Measurements from ENCODE around the gene OR5K1.
A peak's percentile ranks its signal among the peaks of the same experiment; 100 is the strongest.

The OR5K1 gene

DNA sequence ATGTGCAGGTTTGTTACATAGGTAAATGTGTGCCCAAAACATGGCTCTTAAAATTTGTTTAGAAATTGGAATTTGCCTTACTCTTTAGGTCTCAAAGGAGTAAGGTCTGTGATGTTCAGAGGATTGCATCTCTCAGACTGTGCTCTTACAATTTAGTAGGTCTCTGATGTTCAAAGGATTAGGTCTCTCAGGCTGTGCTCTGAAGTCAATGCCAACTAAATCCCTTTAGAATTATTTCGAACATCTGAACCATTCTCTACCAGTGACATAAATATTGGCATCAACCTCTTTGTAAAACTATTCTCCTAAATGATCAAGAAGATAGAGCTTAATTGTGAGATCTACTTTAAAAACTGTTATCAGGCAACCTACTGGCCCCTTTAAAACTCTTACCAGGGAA, at the start of gene OR5K1:
Gene OR5K1, plus strand, starts transcription at position 301 of the 400 bp plus-strand sequence. CDS start 6,376 bp downstream, outside the sequence.
- ATAC-seq (no peak), DNase-seq (no peak)

DNA sequence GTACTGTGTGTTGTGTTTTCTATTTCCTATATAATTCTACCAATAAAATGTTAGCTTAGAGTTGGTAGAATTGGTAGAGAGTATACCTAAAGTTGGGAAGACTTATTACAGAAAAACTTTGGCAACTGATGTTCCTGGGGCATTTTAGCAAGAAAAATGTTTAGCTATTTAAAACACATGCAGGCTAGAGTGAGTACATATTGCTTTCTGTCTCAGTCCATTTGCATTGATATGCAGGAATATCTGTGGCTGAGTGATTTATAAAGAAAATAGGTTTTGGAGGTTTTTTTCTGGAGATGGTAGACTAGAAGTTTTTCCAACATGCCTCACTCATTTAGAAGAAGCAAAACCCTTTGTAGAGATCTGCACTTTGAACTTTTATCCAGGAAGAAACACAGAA, 30.4 kb upstream of the OR5K1 start:
- ATAC-seq (no peak), DNase-seq (no peak)

DNA sequence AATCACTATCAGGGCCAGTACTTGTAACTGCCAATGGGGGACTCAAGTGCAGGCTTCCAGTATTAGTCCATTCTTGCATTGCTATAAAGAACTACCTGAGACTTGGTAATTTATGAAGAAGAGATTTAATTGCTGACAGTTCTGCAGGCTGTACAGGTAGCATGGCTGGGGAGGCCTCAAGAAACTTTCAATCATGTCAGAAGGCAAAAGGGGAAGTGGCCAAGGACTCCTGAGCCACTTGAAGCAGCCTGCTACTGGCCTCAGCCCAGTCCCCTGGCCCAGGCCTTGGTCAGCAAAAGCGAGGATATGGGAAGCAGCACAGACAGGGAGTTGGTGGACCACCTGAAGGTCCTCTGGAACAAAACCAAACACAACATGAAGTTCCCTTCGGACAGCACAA, 29.2 kb upstream of the OR5K1 start:
- DNase-seq (no peak), ATAC-seq (no peak)

DNA sequence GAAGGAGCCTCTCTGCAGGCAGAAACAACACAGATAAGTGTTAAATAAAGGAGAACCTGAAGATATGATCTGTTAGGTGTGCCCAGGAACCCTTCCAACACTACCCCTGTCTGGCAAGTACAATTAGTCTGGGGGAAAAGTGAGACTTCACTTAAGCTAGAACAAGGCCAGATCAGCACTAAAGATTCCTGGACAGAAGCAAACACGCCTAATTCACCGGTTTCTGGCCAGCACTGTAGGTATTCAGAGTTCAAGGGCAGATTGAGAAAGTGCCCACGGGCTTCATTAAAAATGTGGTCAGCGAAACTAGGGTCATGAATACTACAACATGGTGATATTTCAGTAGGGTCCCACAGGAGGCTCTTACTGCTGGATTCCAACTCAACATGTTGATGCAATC, 28.6 kb upstream of the OR5K1 start:
- ATAC-seq, result no peak
- DNase-seq, result no peak

DNA sequence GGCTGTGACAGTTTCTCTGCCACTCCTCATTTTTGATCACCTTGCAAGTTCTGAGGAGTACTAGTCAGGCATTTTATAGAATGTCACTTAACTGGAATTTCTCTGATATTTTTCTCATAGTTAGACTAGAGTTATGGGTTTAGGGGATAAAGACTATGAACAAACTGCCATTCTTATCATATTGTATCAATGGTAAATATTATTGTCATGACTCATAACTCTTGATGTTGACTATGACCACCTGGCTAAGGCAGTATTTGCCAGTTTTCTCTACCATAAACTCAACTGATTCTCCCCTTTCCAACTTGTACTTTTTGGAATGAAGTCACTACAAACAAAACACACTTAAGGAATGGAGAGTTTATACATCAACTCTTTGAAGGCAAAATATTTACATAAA, 22.7 kb upstream of the OR5K1 start:
- DNase-seq (no peak), ATAC-seq (no peak)

DNA sequence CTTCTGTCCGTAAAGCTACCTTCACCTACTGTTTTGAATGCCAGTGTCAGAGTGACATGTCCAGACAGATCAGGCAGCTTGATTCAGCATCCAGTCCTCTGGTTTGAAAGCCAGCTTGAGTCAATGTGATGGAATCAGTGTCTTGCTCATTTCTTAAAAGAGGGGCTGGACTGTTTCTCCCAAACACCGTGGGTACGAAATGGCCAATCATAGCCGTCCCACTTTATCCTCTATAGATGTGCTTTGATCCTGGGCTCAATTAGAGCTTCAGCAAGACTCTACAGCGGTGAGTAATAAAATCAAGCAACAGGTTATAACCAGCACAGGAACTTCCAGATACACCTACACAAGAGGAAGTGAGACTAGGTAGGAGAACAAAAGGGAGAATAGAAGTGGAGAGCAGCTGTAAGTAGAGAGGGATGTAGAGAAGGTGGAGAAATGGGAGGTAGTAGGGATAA, 17.0 kb upstream of the OR5K1 start:
- DNase-seq (no peak), ATAC-seq (no peak)

DNA sequence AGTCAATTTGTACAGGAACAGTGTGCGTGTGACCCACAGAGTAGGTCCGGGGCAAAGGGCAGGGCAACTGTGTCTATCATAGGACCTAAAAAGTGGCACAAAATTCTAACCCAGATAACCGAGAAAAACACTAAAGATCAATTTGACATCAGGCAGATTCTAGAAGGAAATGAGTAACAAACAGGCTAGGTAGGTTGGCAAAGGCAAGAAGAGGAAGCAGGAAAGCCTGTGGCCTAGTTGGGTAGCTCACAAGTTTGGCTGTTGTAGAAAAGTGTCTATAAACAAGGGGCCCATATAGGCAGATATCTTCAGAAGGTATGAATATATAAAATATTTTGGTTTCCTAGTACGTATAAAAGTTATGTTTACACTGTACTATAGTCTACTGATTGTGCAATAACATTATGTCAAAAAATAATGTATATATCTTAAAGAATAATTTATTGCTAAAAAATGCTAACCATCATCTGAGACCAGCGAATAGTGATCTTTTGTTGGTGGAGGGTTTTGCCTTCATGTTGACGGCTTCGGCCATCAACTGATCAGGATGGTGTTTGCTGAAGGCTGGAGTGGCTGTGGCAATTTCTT, 13.3 kb upstream of the OR5K1 start:
- DNase-seq (no peak), ATAC-seq (no peak)

DNA sequence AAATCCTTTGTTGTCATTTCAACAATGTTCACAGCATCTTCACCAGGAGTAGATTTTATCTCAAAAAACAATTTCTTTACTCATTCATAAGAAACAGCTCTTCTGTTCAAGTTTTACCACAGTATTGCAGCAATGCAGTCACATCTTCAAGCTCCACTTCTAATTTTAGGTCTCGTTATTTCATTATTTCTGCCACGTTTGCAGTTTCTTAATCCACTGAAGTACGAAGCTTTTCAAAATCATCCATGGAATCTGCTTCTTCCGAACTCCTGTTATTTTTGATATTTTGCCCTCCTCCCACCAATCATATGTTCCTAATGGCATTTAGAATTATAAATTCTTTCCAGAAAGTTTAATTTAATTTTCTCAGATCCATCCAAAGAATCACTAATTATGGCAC, 12.6 kb upstream of the OR5K1 start:
- no peak for DNase-seq

DNA sequence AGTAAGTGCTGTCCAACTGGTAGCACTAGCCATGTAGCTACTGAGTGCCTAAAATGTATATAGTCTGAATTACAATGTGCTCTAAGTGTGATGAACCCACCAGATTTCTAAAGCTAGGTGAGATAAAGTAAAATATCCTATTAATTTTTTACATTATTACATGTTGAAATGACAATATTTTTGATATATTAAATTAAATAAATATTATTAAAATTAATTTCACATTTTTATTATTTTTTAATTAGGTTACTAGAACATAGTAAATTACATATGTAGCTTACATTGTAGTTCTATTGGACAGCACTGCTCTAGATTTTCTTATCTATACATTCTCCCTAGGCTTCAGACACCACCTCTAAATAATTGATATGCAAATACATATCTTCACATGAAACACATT, 9.2 kb upstream of the OR5K1 start:
- DNase-seq (no peak), ATAC-seq (no peak)

More for the DNA sequence above, 12.6 kb upstream of the OR5K1 start:
- no peak for ATAC-seq

DNA sequence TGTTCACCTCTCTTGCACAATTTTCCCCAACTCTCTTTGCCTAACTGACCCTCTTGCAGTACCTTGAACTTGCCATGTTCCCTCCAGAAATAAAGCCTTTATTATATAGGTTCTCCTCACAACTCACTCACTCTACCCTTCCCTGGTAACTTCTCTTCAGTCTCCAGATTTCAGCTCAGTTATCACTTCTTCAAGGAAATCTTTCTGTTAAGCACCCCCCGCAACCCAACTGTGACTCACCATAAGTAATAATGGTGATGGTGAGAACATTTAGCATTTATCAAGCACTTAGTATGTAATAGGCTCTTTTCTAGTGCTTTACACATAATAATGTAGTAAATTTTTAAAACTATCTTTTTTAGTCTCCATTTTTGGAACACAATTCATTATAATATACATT, 8.1 kb upstream of the OR5K1 start:
- DNase-seq (no peak), ATAC-seq (no peak)

DNA sequence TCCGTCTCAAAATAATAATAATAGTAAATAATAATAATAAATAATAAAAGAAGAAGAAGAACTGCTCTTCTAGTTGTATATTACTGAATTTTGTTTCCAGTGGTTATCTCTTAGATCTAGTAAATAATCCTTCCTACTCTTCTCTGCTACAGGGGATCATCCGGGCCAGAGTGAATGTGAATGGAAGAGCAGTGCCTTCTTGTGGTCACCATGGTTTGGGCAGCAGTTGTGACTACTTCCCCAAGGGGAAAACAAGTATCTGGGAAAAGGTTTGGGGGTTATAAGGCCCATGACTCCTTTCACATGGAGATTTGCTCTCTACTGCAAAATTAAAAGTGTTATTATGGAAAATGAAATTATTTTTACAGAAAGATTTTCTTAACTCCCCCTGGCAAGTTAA, 5.5 kb upstream of the OR5K1 start:
- DNase-seq (no peak), ATAC-seq (no peak)

DNA sequence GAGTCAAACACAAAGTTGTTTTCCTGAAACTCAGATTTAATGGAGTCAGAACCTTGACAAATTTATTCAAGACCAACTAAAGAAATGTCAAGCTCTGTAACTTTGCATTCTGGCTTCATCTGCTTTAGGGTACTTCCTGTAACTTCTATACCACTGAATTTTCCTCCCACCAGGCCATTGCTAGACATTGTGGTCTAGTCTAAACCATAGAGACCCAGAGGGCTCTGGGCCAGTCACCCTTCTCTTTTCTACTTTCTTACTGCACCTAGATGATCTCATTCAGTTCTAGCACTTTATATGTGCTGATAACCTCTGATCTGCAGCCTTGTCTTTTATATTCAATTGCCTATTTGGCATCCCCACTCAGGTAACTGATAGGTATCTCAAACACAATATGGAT, 2.8 kb upstream of the OR5K1 start:
- ATAC-seq (peak; percentile 28), DNase-seq (no peak)

DNA sequence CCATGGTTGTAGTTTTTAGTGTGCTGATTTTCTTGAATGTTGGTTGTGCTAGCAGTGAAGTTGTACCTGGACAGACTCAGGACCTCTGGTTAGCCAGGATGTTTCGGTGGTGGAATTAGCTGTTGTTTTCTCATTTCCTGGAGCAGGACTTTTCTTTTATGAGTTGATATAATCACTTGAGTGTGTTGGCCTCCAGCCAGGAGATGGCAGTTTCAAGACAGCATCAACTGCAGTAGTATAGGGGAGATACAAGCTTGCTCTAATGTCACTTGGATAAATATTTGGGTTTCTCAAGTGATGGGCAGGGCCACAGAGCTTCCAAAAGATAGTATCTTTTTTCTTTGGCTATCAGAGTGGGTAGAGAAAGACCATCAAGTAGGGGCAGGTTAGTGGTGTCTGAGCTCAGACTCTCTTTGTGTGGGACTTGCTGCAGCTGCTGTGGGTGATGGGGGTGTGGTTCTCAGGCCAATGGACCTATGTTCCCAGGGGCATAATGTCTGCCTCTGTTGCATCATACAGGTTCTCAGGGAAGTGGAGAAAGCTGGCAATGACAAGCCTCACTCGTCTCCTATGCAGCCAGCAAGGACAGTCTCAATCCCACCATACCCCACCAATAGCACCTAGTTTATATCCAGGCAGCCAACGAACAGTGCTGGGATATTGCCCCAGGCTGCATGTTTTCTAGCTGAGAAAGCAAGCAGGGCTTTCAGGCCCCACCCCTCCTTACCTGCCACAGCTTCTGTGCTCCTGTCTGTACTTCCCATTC, 19.9 kb downstream of the OR5K1 start:
- no peak for DNase-seq
- no peak for ATAC-seq

DNA sequence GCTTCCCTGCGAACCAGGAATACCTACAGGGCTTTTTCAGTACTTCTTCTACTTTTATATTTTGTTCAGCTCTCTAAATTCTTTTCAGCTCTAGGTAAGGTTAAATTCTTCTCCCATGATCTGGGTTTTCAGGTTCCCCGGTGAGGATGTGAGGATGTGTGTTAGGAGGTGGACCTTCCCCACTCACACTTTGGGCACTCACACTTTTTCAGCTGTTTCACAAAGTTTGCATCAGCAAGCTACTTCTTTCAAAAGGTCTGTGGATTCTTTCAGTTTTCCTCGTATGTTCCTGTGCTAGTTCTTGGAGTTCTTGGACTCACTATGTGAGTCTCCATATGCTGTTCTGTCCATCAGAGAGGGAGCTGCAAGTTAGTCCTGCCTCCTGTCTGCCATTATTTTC, 20.6 kb downstream of the OR5K1 start:
- no peak for DNase-seq
- no peak for ATAC-seq

DNA sequence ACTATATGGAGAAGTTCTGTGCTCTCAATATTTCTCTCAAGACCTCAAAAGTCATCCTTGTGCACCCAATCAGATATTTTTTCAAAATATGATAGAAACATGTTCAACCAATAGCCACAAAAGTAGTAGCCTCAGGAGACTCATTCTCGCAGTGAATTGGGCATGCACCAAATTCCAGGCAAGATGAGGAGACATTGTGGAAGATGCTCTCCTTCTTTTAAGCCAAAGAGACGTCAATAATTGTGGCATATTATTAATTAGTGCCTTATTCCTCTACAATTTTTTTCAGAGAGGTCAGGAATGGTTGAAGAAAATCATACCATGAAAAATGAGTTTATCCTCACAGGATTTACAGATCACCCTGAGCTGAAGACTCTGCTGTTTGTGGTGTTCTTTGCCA, 34.4 kb downstream of the OR5K1 start, which contains the start of gene OR5K2:
Gene OR5K2, plus strand, starts transcription at position 301 of the 400 bp plus-strand sequence. Its CDS starts 0 bp downstream, at position 301.
- no peak for DNase-seq

DNA sequence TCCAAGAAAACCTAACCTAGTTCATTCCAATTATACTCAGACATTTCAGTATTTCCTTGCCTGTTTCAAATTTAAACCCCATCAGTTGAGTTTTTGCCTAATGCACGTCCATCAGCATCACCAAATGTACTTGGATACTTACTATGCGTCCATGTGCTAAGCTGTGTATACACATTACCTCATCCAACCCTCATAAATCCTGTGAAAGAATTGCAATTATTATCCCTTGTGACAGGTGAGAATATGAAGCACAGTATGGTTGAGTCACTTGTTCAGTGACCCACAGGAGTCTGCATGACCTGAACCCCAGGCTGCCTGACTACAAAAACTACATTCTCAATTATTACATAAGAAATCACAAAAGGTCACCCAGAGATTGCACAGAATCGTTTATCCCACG, 37.0 kb downstream of the OR5K1 start:
- DNase-seq, result no peak
- no peak for ATAC-seq

More for the DNA sequence above, 34.4 kb downstream of the OR5K1 start, which contains the start of gene OR5K2:
- no peak for ATAC-seq

DNA sequence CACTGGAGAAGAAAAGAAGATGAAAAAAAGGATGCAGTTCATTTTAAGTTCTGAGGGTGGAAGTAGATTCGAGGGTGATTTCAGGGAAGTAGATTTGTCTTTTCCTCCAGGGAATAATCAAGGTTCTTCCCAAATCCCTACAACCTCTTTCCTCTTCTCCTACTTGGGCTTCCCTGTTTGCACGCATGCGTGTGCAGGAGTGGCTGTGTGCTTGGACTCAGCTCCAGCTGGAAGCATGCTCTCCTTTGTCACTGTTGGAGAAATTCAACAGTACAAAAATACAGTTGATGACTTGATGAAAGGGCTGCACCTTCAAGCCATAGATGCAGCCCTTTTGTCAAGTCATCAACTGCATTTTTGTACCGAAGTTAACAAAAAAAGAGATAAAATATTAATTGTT, 38.3 kb downstream of the OR5K1 start:
- DNase-seq, result no peak
- ATAC-seq, result no peak

DNA sequence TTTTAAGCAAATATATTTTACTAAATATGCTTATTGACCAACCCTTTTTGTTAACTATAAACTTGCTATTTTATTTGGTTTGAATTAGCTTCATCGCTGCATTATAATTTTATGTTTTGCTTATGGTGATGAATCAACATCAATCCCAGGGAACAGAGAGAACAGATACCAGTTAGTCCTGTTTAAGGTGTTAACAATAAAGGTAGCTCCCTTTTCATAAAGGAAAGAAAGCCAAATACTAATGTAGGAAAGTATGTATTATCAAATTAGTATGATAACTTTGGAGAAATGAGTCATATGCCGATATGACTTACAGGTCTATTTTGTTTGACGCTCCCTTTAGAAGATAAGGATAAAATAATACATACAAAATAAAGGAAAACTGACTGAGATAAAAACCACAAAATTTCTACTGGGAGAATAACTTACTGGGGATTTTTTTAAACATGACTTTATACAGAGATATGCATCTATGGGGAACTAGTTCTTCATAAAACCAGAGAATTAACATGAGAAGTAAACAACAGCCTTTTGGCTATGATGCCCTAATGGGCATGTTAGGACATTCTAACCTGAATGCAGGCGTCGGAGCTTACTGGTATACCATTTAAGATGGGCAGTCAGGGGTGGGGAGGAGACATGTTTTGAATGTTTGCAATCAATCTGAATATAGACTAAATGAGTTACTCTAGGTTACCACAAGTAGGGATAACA, 39.0 kb downstream of the OR5K1 start:
- ATAC-seq (no peak), DNase-seq (no peak)

DNA sequence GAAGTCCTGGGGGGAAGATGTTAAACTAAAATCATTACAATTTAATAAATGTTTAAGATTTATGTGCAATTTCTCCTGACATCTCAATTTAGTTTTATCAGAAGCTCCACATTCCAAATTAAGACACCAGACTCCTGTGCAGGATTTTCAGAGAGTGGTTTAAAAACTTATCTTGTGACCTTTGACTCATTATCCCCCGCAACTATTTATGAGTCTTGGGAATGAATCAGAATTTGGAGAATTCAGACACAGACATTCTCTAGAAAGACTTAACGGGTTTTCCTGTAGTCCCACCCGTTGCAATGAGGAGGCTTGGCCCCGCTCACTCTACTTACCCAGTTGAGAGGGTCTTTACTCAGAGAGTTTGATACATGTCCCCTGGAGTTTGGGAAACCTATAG, 41.5 kb downstream of the OR5K1 start:
- DNase-seq (no peak), ATAC-seq (no peak)

DNA sequence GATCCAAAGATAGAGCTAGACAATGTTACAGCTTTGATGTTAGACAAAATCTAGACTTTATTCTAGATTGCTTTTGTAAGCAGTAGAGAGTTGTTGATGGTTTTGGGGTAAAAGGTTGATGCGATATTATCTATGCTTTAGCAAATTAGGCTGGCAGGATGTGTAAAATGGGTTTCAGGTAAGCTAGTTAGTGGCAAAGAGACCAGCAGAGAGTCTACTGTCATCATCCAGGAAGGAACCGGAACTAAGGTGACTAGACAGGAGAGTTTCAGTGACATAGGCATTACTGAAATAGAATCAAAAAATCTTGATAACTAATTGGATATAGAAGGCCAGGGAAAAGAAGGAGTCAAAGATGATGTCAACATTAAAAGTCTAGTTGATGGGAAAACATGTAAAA, 45.6 kb downstream of the OR5K1 start:
- ATAC-seq, result no peak

DNA sequence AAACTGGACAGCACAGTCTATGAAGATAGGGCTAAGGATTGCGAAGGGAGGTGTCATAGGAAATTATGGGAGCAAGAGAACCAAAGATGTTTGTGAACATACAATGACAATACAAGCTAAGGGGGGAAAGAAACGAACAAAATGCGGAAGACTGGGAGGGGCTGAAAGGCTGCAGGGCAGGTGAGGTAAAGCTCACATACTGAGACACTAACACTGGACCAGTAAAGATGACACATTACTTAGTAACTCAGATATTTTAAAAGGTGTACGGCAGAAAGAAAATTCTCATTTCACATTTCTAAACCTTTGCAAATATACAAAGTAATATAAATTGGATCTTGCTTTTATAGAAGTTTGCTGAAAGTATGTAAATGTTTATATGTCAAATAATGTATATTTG, 49.6 kb downstream of the OR5K1 start:
- no peak for ATAC-seq
- DNase-seq, result no peak

More for the DNA sequence above, 45.6 kb downstream of the OR5K1 start:
- DNase-seq, result no peak

DNA sequence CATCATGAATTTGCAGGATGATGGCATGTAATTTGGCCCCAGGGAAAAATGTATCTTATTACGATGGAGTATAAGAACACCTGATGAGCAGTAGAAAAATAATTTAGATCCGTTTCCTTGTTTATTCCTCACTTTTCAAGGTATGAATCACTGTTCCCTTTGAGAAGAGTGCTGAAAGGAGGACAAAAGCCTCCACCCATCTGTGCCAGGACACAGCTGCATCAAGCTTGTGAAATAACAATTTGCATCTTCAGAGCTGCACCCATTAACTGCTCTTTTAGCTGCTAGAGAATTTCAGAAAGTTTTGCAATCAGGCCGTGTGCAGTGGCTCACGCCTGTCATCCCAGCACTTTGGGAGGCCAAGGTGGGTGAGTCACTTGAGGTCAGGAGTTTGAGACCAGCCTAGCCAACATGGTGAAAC, 50.1 kb downstream of the OR5K1 start:
- no peak for DNase-seq

DNA sequence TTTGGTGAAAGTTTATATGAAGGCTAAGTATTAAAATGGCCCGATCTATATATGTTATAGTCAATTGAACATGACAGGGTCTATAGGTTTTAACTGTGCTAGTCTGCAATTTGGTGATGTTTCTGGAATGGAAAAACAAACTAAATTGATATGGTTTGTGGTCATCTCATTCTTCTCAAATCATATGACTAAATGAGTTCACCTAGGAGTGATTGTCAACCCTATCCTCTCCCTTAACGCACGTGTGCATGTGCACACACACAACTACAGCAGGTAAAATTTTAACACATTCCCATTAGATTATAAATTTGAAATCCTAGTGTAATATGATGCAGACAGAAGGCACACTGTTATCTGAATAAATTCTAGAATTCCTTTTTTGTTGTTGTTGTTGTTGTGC, 50.7 kb downstream of the OR5K1 start:
- DNase-seq, result no peak
- ATAC-seq, result peak; percentile 46

More for the DNA sequence above, 50.1 kb downstream of the OR5K1 start:
- ATAC-seq, result peak; percentile 36
